ENCODE measurements around the gene AGAP1. TPM values are rescaled to one million over a fixed set of nuclear protein-coding genes. Genes with fewer than 3 reads are reported as not detected.

The AGAP1 gene
- total RNA-seq, 4 donors from 2014 or later, result 13.7 to 18.5 (median 17.1) TPM

DNA sequence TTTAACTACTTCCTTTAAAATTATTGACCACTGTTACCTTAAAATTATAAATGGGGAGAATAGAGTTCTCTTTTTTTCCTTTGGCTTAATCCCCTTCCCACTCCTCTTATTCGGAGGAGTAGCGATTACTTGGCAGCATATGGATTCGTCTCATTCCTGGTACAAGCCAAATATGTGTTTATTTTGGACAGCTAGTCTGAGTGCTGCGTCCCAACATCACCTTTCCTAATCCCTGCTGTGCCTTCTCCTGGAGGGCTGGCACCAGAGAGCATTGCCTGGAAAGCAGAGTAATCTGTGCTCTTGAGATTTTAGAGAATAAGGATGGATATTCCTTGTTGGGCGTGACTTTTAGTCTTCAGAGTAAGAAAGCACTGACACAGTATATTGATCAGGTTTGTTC lies 185.6 kb downstream of the AGAP1 start:
- no peak for DNase-seq (ENCODE audit: low spot score in 2 of 2)
- no peak overlapping the region for H3K4me3 ChIP-seq (ENCODE audit: low read depth, poor library complexity, severe bottlenecking)
- intact Hi-C loops (cut with DNase I; ENCODE audit: low total_unique reads), result no loop called here
- WGBS, 2 donors, result 41 to 44% methylated on average over 5 of the region's 5 CpGs
- TF ChIP-seq, protein P1, sequence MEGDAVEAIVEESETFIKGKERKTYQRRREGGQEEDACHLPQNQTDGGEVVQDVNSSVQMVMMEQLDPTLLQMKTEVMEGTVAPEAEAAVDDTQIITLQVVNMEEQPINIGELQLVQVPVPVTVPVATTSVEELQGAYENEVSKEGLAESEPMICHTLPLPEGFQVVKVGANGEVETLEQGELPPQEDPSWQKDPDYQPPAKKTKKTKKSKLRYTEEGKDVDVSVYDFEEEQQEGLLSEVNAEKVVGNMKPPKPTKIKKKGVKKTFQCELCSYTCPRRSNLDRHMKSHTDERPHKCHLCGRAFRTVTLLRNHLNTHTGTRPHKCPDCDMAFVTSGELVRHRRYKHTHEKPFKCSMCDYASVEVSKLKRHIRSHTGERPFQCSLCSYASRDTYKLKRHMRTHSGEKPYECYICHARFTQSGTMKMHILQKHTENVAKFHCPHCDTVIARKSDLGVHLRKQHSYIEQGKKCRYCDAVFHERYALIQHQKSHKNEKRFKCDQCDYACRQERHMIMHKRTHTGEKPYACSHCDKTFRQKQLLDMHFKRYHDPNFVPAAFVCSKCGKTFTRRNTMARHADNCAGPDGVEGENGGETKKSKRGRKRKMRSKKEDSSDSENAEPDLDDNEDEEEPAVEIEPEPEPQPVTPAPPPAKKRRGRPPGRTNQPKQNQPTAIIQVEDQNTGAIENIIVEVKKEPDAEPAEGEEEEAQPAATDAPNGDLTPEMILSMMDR (IDR thresholded peaks at IDR 0.05), result no peak

DNA sequence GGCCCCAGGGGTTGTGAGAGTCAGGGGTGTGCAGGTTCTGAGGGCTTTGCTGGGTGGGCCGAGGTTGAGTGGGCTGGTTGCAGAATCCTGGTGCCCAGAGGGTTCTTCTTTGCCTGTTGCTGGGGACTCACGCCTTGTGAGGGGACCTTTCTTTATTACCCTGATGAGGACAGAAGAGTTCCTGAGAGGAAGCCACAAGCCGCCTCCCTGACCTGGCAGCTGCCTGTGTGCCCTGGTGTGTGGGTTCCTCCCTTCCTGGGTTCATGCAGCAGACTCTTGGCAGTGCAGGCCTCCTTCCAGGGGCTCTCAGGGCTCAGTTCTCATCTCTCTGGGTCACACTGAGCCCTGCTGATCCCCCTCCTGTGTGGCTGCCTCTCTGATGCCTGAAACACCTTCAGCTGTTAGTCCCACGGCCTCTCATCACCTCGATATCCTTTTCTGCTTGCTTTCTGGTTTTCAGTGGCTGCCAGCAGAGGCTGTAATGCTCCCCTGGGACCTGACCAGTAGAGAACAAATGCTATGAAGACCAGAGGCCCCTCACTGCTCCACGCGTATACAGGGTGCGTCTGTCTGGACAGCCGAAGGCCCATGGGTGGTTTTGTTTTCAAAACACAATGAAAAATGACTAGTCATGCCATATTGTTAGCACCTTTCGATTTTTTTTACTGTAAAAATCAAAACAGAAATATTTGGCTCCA lies 191.3 kb downstream of the AGAP1 start:
- 75 to 79% methylated on average over 10 of the region's 10 CpGs for WGBS, 2 donors
- intact Hi-C loops (cut with DNase I; ENCODE audit: low total_unique reads), result no loop called here
- H3K4me3 ChIP-seq (ENCODE audit: low read depth, poor library complexity, severe bottlenecking), result no peak overlapping the region
- TF ChIP-seq, protein P1 (IDR thresholded peaks at IDR 0.05), result no peak
- no peak for TF ChIP-seq POLR2A (IDR thresholded peaks at IDR 0.05)
- no peak for DNase-seq (ENCODE audit: low spot score in 2 of 2)

DNA sequence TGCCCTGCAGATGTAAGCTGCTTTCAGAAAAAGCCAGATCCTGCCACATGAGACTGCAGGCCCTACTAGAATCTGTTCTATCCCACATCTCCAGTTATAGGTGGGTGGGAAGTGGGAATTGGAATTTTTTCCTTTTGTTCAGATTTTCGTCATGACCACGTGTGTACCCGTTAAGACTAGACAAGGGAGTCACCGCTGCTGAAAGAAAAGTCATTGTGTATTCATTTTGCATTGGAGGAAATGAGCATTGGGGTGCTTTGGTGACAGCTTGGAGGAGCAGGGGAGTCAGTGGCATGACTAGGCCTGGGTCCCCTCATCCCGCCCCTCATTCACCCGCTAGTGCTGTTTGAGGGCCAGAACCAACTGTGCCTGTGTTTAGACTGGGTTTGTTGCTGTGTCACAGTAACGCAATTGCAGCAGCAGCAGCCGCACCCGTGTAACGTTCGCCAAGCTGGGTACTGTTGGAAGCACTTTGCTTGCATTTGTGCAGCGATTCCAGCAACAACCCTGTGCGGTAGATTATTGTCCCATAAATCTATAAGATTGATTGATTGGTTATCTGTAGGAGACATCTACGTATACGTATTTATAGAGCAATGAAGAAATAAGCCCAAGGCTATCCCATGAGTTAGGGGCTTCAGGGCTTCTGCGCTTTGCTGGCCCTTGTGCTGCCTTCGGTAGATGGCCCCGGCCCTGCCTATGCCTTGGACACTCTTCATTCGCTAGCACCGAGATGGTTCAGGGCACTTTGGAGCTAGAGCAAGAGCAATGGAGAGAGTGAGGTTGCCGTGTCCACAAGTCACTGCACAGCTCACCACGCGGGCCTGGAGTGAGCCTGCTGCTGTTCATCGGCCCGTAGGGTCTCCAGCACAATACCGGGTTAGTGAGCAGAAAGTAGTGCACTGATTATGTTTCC lies 194.9 kb downstream of the AGAP1 start:
- WGBS, 2 donors, result 94% methylated on average over 26 of the region's 26 CpGs
- DNase-seq (ENCODE audit: low spot score in 2 of 2), result no peak
- intact Hi-C loops (cut with DNase I; ENCODE audit: low total_unique reads), result no loop called here
- H3K4me3 ChIP-seq (ENCODE audit: low read depth, poor library complexity, severe bottlenecking), result no peak overlapping the region
- TF ChIP-seq, protein P1 (IDR thresholded peaks at IDR 0.05), result no peak
- TF ChIP-seq POLR2A (IDR thresholded peaks at IDR 0.05), result no peak

DNA sequence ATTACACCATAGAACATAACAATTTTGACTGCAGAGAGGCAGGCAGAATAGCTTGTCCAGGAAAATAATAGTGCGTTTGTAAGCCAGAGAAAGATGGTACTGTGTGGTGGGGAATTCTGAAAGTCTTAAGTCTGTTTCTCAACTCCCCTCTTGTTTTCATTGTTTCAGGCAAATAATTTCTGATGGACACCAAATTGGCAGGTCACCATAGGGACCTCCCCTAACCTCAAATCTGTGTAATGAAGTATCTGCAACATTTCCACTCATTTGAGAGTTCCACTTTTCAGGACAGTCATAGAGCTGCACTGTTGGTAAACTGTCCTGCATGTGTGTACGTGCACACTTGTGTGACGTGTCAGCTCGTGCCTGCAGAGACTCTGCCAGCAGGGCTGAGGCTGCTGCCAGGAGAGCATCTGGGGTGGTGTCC lies 195.6 kb downstream of the AGAP1 start:
- WGBS, 2 donors, result 40 to 48% methylated on average over 4 of the region's 4 CpGs
- DNase-seq (ENCODE audit: low spot score in 2 of 2), result no peak
- no peak overlapping the region for H3K4me3 ChIP-seq (ENCODE audit: low read depth, poor library complexity, severe bottlenecking)
- TF ChIP-seq POLR2A (IDR thresholded peaks at IDR 0.05), result no peak
- TF ChIP-seq, protein P1 (IDR thresholded peaks at IDR 0.05), result no peak
- intact Hi-C loops (cut with DNase I; ENCODE audit: low total_unique reads), result no loop called here

DNA sequence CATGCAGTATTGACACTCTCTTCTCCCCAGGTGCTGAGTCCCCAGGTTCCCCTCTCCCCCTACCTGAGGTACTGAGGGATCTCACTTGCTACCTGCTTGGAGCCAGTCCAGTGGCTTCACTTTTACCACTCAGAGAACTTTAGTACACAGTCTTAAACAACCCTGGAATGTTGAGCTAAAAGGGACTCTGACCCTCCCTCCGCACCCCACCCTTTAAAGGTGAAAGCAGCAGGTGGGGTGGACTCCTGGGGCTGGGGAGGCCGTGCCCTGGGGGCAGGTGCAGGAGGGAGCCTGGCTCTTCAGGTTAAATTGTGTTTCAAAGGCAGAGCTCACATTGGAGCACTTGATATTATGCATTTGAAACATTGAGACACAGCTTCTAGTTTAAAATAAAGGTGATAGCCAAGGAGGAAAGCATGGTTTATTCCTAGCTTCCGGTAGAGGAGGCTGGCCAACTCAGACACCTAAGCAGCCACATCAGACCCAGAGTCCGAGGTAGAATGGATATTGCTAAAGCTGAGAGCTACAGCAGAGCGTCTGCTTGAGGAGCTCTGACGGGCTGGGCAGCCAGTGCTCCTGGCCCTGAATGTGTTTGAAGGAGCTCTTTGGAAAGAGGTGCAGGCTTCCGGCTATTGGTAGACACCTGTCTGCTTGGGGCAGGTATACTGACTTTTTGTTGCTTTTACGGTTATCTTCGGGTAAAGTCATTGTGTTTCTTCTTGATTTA lies 196.4 kb downstream of the AGAP1 start:
- no peak for TF ChIP-seq POLR2A (IDR thresholded peaks at IDR 0.05)
- TF ChIP-seq, protein P1 (IDR thresholded peaks at IDR 0.05), result no peak
- no peak overlapping the region for H3K4me3 ChIP-seq (ENCODE audit: low read depth, poor library complexity, severe bottlenecking)
- DNase-seq (ENCODE audit: low spot score in 2 of 2), result no peak
- WGBS, 2 donors, result 62 to 67% methylated on average over 9 of the region's 9 CpGs
- intact Hi-C loops (cut with DNase I; ENCODE audit: low total_unique reads), result no loop called here
